ENCODE data around the gene EFHC2.

Gene EFHC2

DNA sequence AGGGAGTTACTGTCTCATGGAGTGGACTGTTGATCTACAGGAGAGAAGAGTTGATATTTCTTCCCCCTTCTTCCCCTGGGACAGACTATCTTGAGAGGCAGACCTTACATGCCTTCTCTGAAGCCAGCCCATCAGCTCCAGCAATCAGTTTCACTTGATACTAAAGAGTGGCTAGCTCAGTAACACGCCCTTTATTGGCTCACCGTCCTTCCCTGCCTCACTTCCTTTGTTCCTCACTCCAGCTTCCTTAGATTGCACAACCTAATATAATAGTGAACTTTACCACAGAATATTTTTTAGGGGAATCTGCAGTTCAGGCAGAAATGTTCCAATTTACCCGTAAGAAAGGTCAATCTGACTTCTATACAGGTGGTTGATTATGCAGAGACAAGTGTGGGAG is 242.2 kb downstream of the EFHC2 start:
- ATAC-seq = no peak
- TF ChIP-seq ZNF8 (CRISPR knock-in tag; IDR thresholded peaks at IDR 0.05) (no peak), PPARA (CRISPR knock-in tag; IDR thresholded peaks at IDR 0.05; ENCODE audit: borderline replicate concordance) (no peak)
- TF ChIP-seq, protein P1, sequence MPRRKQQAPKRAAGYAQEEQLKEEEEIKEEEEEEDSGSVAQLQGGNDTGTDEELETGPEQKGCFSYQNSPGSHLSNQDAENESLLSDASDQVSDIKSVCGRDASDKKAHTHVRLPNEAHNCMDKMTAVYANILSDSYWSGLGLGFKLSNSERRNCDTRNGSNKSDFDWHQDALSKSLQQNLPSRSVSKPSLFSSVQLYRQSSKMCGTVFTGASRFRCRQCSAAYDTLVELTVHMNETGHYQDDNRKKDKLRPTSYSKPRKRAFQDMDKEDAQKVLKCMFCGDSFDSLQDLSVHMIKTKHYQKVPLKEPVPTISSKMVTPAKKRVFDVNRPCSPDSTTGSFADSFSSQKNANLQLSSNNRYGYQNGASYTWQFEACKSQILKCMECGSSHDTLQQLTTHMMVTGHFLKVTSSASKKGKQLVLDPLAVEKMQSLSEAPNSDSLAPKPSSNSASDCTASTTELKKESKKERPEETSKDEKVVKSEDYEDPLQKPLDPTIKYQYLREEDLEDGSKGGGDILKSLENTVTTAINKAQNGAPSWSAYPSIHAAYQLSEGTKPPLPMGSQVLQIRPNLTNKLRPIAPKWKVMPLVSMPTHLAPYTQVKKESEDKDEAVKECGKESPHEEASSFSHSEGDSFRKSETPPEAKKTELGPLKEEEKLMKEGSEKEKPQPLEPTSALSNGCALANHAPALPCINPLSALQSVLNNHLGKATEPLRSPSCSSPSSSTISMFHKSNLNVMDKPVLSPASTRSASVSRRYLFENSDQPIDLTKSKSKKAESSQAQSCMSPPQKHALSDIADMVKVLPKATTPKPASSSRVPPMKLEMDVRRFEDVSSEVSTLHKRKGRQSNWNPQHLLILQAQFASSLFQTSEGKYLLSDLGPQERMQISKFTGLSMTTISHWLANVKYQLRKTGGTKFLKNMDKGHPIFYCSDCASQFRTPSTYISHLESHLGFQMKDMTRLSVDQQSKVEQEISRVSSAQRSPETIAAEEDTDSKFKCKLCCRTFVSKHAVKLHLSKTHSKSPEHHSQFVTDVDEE (CRISPR knock-in tag; IDR thresholded peaks at IDR 0.05) = no peak
- TF ChIP-seq, protein P2, sequence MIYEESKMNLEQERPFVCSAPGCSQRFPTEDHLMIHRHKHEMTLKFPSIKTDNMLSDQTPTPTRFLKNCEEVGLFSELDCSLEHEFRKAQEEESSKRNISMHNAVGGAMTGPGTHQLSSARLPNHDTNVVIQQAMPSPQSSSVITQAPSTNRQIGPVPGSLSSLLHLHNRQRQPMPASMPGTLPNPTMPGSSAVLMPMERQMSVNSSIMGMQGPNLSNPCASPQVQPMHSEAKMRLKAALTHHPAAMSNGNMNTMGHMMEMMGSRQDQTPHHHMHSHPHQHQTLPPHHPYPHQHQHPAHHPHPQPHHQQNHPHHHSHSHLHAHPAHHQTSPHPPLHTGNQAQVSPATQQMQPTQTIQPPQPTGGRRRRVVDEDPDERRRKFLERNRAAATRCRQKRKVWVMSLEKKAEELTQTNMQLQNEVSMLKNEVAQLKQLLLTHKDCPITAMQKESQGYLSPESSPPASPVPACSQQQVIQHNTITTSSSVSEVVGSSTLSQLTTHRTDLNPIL (CRISPR knock-in tag; IDR thresholded peaks at IDR 0.05; ENCODE audit: low read depth) = no peak
- TF ChIP-seq, protein P3, sequence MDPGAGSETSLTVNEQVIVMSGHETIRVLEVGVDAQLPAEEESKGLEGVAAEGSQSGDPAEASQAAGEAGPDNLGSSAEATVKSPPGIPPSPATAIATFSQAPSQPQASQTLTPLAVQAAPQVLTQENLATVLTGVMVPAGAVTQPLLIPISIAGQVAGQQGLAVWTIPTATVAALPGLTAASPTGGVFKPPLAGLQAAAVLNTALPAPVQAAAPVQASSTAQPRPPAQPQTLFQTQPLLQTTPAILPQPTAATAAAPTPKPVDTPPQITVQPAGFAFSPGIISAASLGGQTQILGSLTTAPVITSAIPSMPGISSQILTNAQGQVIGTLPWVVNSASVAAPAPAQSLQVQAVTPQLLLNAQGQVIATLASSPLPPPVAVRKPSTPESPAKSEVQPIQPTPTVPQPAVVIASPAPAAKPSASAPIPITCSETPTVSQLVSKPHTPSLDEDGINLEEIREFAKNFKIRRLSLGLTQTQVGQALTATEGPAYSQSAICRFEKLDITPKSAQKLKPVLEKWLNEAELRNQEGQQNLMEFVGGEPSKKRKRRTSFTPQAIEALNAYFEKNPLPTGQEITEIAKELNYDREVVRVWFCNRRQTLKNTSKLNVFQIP (CRISPR knock-in tag; IDR thresholded peaks at IDR 0.05; ENCODE audit: borderline replicate concordance, low read depth) = no peak
- TF ChIP-seq, protein P4, sequence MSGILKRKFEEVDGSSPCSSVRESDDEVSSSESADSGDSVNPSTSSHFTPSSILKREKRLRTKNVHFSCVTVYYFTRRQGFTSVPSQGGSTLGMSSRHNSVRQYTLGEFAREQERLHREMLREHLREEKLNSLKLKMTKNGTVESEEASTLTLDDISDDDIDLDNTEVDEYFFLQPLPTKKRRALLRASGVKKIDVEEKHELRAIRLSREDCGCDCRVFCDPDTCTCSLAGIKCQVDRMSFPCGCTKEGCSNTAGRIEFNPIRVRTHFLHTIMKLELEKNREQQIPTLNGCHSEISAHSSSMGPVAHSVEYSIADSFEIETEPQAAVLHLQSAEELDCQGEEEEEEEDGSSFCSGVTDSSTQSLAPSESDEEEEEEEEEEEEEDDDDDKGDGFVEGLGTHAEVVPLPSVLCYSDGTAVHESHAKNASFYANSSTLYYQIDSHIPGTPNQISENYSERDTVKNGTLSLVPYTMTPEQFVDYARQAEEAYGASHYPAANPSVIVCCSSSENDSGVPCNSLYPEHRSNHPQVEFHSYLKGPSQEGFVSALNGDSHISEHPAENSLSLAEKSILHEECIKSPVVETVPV (CRISPR knock-in tag; IDR thresholded peaks at IDR 0.05) = no peak

DNA sequence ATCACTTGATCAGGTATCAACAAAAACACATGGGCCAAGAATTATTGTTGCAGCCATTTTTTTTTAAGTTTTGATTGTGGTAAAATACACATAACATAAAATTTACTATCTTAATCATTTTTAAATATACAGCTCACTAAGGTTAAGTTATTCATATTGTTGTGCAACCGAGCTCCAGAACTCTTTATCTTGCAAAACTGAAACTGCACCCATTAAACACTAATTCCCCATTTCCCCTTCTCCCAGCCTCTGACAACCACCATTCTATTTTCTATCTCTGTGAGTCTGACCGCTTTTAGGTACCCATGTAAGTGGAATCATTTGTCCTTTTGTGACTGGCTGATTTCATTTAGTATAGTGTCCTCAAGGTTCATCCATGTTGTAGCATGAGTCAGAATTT is 244.1 kb downstream of the EFHC2 start:
- ATAC-seq = no peak
- TF ChIP-seq TOX (CRISPR knock-in tag; IDR thresholded peaks at IDR 0.05; ENCODE audit: borderline replicate concordance) = no peak
- TF ChIP-seq CSDC2 (CRISPR knock-in tag; IDR thresholded peaks at IDR 0.05) = no peak
- TF ChIP-seq, protein P2 (CRISPR knock-in tag; IDR thresholded peaks at IDR 0.05; ENCODE audit: low read depth) = no peak
- TF ChIP-seq, protein P3 (CRISPR knock-in tag; IDR thresholded peaks at IDR 0.05; ENCODE audit: borderline replicate concordance, low read depth) = no peak
